Ramos (cell line): Measurements from ENCODE around the gene MIER1.

Source experiments
- in situ Hi-C: fragments of 300-500 bp; cut with MboI; formaldehyde crosslinking; loops from one replicate; pipeline ENCODE4 v1.14.3; 2022; ENCODE audit warnings: low sequenced_read_pairs; ENCODE audit not compliant: unreplicated experiment

The MIER1 gene

GRCh38 chr1:66993076-66993475, 68.3 kb downstream of the MIER1 start:
- in situ Hi-C loops: loop anchor here (10.0 to 25.0 kb wide), 2 partner anchors 152 to 231 kb away; partner anchors contain the start of gene DYNLT5

GRCh38 chr1:66996018-66996682, 71.4 kb downstream of the MIER1 start:
- in situ Hi-C loops: loop anchor here (10.0 to 25.0 kb wide), 2 partner anchors 149 to 234 kb away; partner anchors contain the start of gene DYNLT5

GRCh38 chr1:66998972-66999371, 74.2 kb downstream of the MIER1 start:
- in situ Hi-C loops: loop anchor here (10.0 to 25.0 kb wide), 2 partner anchors 146 to 237 kb away; partner anchors contain the start of gene DYNLT5

GRCh38 chr1:66999640-67000400, 75.0 kb downstream of the MIER1 start:
- in situ Hi-C loops: loop anchor here (10.0 to 25.0 kb wide), 2 partner anchors 145 to 238 kb away; partner anchors contain the start of gene DYNLT5

GRCh38 chr1:67001682-67002425, 77.1 kb downstream of the MIER1 start:
- in situ Hi-C loops: no loop called here

GRCh38 chr1:67004176-67004575, 79.4 kb downstream of the MIER1 start:
- in situ Hi-C loops: no loop called here

- in situ Hi-C loops: no loop called here
Observed at GRCh38 chr1:67005068-67005467, 80.3 kb downstream of the MIER1 start.

GRCh38 chr1:67009792-67010191, 85.0 kb downstream of the MIER1 start:
- in situ Hi-C loops: no loop called here

- in situ Hi-C loops: no loop called here
Observed at GRCh38 chr1:67013573-67013972, 88.8 kb downstream of the MIER1 start.

- in situ Hi-C loops: no loop called here
Observed at GRCh38 chr1:67018574-67018973, 93.8 kb downstream of the MIER1 start.

- in situ Hi-C loops: no loop called here
Observed at GRCh38 chr1:67019121-67019520, 94.3 kb downstream of the MIER1 start.

- in situ Hi-C loops: no loop called here
Observed at GRCh38 chr1:67019600-67020136, 94.9 kb downstream of the MIER1 start.

- in situ Hi-C loops: no loop called here
Observed at GRCh38 chr1:67020304-67020703, 95.5 kb downstream of the MIER1 start.

GRCh38 chr1:67020765-67021164, 96.0 kb downstream of the MIER1 start:
- in situ Hi-C loops: no loop called here

- in situ Hi-C loops: no loop called here
Observed at GRCh38 chr1:67029472-67029871, 104.7 kb downstream of the MIER1 start.

GRCh38 chr1:67031121-67031858, 106.5 kb downstream of the MIER1 start:
- in situ Hi-C loops: no loop called here

- in situ Hi-C loops: no loop called here
Observed at GRCh38 chr1:67031859-67032247, 107.1 kb downstream of the MIER1 start.
